Mucosa of descending colon (tissue), 3 donors: ENCODE results near the gene TPPP3. TPM values are rescaled to one million over a fixed set of nuclear protein-coding genes. Genes with fewer than 3 reads are reported as not detected.
A peak's percentile ranks its signal among the peaks of the same experiment; 100 is the strongest.
"Not testable (repeated sequence)": the region's sequence is repeated elsewhere in the genome, so short reads cannot be mapped to it uniquely, and the experiment has no call there.

Experiments used
- ATAC-seq: fragments of 200-7000 bp; cut with Tn5 transposase; one replicate; pipeline ENCODE4 v1.9.1; 2020; ENCODE audit warnings: mild to moderate bottlenecking, moderate library complexity
- DNase-seq, 3 donors: peaks; one replicate each; pipeline ENCODE4 v3.0.0-alpha.2; 2020
- H3K36me3 ChIP-seq: fragments of 200-600 bp; one replicate; pipeline ENCODE4 v1.8.0; 2021; ENCODE audit warnings: low read depth, mild to moderate bottlenecking
- H3K4me1 ChIP-seq: fragments of 200-600 bp; one replicate; pipeline ENCODE4 v1.8.0; 2021; ENCODE audit warnings: low read depth, mild to moderate bottlenecking
- H3K4me3 ChIP-seq: fragments of 200-600 bp; one replicate; pipeline ENCODE4 v1.8.0; 2021; ENCODE audit warnings: mild to moderate bottlenecking
- H3K9me3 ChIP-seq: fragments of 200-600 bp; one replicate; pipeline ENCODE4 v1.8.0; 2021; ENCODE audit warnings: mild to moderate bottlenecking
- intact Hi-C, 2 donors: fragments of 100-400 bp; cut with DNase I in 1 of 2; cut with micrococcal nuclease in 1 of 2; formaldehyde crosslinking; loops; one replicate each; pipeline versions ENCODE4 v1.11.0 to v1.11.1; 2022; cut with DNase I, micrococcal nuclease
- total RNA-seq, 3 donors: library from RNA; stranded (reverse); fragmentation: NEBNext Ultra II Directional in 2 of 3; extraction: Animal tissue kit (Norgen Biotek cat#: 25700) in 2 of 3; gene quantifications; one replicate each; pipeline versions ENCODE4 v1.2.1 to v1.2.4, GENCODE V29; 2021 to 2023
- TF ChIP-seq, protein P1 (sequence below): fragments of 200-600 bp; IDR thresholded peaks from one replicate; pipeline ENCODE4 v1.8.0; 2022; ENCODE audit warnings: antibody characterized with exemption, mild to moderate bottlenecking
- donor health status: DM: no; HTN: no; CAD: no; lungs with moderate emphysema.
- donor health status: DM: no; HTN: no; CAD: no.
- donor health status: DM: no; HTN: yes; CAD: no.

The TPPP3 gene
- total RNA-seq, 3 donors from 2014 or later: 3.8 to 23.8 (median 4.8) TPM

GRCh38 chr16:67419502-67419901, 26.2 kb upstream of the TPPP3 start:
- TF ChIP-seq, protein P1, sequence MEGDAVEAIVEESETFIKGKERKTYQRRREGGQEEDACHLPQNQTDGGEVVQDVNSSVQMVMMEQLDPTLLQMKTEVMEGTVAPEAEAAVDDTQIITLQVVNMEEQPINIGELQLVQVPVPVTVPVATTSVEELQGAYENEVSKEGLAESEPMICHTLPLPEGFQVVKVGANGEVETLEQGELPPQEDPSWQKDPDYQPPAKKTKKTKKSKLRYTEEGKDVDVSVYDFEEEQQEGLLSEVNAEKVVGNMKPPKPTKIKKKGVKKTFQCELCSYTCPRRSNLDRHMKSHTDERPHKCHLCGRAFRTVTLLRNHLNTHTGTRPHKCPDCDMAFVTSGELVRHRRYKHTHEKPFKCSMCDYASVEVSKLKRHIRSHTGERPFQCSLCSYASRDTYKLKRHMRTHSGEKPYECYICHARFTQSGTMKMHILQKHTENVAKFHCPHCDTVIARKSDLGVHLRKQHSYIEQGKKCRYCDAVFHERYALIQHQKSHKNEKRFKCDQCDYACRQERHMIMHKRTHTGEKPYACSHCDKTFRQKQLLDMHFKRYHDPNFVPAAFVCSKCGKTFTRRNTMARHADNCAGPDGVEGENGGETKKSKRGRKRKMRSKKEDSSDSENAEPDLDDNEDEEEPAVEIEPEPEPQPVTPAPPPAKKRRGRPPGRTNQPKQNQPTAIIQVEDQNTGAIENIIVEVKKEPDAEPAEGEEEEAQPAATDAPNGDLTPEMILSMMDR: no peak
- DNase-seq (no peak), ATAC-seq (no peak)
- intact Hi-C loops: no loop called here
- Histone ChIP-seq H3K4me1 (peaks cover 5% of the 10 kb centered on the region), H3K36me3 (no peaks in the 10 kb centered on the region), H3K9me3 (no peaks in the 10 kb centered on the region), H3K4me3 (no peak overlapping the region)

GRCh38 chr16:67417333-67418061, 24.2 kb upstream of the TPPP3 start:
- ATAC-seq (no peak), DNase-seq (no peak)
- H3K4me1 ChIP-seq: peaks cover 5% of the 10 kb centered on the region
- H3K4me3 ChIP-seq: no peak overlapping the region
- TF ChIP-seq, protein P1: no peak
- intact Hi-C loops: no loop called here
- H3K9me3 ChIP-seq: no peaks in the 10 kb centered on the region
- H3K36me3 ChIP-seq: no peaks in the 10 kb centered on the region

DNA sequence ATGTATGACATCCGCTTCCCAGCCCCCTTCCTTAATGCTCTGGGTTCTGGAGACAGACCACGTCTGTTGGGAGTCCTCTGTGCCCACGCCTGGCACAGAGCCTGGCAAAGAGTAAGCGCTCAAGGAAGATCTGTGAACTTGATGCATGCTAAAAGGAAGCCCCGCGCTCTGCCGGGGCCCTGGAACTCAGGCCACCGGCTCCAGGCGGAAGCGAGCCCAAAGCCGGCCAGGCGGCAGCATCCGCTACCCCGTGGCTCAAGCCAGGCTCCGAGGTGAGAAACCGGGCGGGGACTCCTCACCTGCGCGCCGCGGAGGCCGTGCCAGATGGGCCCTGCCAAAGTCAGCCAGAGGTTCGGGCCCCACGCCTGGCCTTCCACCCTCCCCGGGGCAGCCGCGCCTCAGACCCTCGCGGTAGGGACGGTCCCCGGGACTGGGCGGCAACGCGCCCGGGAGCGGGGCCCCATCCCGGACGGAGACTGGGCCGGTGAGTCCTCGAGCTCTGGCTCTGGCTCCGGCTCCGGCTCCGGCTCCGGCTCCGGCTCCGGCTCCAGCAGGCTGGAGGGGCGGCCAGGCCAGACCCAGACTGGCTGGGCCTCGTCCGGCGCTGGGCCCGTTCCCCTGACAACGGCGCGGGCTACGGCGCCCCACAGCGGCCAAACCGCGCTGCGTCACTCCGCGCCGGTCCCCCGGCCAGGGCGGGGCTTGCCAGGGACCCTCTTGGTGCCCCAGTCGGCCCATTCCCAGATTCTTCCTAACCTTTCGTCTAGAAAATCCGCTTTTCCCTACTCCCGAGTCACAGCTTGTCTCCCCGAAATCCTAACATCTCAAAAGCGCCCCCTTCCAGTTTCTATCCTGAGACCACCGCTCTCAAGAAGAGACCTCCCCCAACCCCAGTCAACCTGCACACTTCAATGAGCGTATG, 22.8 kb upstream of the TPPP3 start, which contains the start of gene ZDHHC1:
TSS of gene ZDHHC1 (minus strand) at position 606 of the 922 bp plus-strand sequence. CDS start 8,702 bp downstream, outside the sequence.
- Histone ChIP-seq H3K4me1 (peaks cover 5% of the 10 kb centered on the region), H3K4me3 (peak within 1 kb of the TSS; percentile 9), H3K36me3 (no peaks in the 10 kb centered on the region), H3K9me3 (no peaks in the 10 kb centered on the region)
- ATAC-seq: peak; percentile 96
- TF ChIP-seq, protein P1: peak; percentile 47
- intact Hi-C loops: no loop called here
- DNase-seq: peak; percentile 73 to 84 (median 73)

DNA sequence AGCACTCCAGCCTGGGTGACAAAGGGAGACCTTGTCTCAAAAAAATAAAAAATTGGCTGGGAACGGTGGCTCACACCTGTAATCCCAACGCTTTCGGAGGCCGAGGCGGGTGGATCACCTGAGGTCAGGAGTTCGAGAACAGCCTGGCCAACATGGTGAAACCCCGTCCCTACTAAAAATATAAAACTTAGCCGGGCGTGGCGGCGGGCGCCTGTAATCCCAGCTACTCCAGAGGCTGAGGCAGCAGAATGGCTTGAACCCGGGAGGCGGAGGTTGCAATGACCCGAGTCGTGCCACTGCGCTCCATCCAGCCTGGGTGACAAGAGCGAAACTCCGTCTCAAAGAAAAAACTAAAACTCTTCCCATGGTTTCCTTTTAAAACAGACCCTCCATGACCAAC, 22.1 kb upstream of the TPPP3 start:
- H3K4me1 ChIP-seq, H3K4me3 ChIP-seq, DNase-seq, H3K36me3 ChIP-seq, intact Hi-C loops, ATAC-seq, H3K9me3 ChIP-seq: not testable (repeated sequence)

- TF ChIP-seq, protein P1: no peak
- Histone ChIP-seq H3K36me3 (no peaks in the 10 kb centered on the region), H3K4me1 (peaks cover 5% of the 10 kb centered on the region), H3K4me3 (no peak overlapping the region), H3K9me3 (no peaks in the 10 kb centered on the region)
- DNase-seq: no peak
- intact Hi-C loops: no loop called here
- peak; percentile 58 for ATAC-seq
These were observed 20.9 kb upstream of the TPPP3 start for GRCh38 chr16:67413978-67414911.
